Urothelium cell line (cell line): ENCODE results near the gene ERGIC1.
"Not testable (repeated sequence)": the region's sequence is repeated elsewhere in the genome, so short reads cannot be mapped to it uniquely, and the experiment has no call there.

Experiments used
- DNase-seq: peaks from one replicate; pipeline ENCODE4 v3.0.0; 2011; ENCODE audit warnings: low spot score, mixed read lengths
- FAIRE-seq: peaks from 2 replicates; lab custom pipeline; 2011; peaks lifted over from hg19 to GRCh38; lab: Jason Lieb, UNC

The ERGIC1 gene, protein sequence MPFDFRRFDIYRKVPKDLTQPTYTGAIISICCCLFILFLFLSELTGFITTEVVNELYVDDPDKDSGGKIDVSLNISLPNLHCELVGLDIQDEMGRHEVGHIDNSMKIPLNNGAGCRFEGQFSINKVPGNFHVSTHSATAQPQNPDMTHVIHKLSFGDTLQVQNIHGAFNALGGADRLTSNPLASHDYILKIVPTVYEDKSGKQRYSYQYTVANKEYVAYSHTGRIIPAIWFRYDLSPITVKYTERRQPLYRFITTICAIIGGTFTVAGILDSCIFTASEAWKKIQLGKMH

GRCh38 chr5:172833686-172834414 is at the start of gene ERGIC1:
Gene ERGIC1, plus strand, starts transcription at chr5:172834251. Its CDS starts 163 bp downstream, at chr5:172834414.
- no peak for FAIRE-seq
- DNase-seq = peak; percentile 92

- DNase-seq = no peak
- FAIRE-seq = no peak
Observed at GRCh38 chr5:172785429-172786088, 48.5 kb upstream of the ERGIC1 start.

- FAIRE-seq (no peak), DNase-seq (no peak)
Observed at GRCh38 chr5:172786736-172787462, 47.2 kb upstream of the ERGIC1 start.

- DNase-seq, FAIRE-seq: not testable (repeated sequence)
Observed at GRCh38 chr5:172787538-172787937, 46.5 kb upstream of the ERGIC1 start.

GRCh38 chr5:172788771-172789686 is 45.0 kb upstream of the ERGIC1 start:
- no peak for DNase-seq

GRCh38 chr5:172789687-172790495 is 44.2 kb upstream of the ERGIC1 start:
- FAIRE-seq (no peak), DNase-seq (no peak)

More at GRCh38 chr5:172788771-172789686, 45.0 kb upstream of the ERGIC1 start:
- no peak for FAIRE-seq

GRCh38 chr5:172790496-172790889 is 43.6 kb upstream of the ERGIC1 start:
- no peak for DNase-seq
- FAIRE-seq = no peak

DNA sequence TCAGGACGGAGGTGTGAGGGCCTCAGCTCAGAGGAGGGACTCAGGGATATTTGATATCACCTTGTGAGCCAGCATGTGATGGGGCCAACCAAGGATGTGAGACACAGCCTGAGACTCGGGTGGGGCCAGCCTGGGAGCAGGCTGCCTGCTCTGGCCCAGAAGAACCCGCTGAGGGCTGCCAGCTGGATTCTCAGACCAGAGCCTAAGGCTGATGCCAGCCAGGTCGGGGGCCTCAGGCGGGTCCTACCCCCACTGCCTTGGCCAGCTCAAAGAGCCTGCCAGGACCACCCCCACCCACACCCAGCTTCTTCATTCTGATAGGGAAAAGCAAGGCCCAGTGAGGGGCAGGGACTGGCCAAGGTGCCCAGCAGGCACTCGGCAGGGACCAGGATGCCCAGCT is 42.8 kb upstream of the ERGIC1 start:
- no peak for DNase-seq
- no peak for FAIRE-seq

DNA sequence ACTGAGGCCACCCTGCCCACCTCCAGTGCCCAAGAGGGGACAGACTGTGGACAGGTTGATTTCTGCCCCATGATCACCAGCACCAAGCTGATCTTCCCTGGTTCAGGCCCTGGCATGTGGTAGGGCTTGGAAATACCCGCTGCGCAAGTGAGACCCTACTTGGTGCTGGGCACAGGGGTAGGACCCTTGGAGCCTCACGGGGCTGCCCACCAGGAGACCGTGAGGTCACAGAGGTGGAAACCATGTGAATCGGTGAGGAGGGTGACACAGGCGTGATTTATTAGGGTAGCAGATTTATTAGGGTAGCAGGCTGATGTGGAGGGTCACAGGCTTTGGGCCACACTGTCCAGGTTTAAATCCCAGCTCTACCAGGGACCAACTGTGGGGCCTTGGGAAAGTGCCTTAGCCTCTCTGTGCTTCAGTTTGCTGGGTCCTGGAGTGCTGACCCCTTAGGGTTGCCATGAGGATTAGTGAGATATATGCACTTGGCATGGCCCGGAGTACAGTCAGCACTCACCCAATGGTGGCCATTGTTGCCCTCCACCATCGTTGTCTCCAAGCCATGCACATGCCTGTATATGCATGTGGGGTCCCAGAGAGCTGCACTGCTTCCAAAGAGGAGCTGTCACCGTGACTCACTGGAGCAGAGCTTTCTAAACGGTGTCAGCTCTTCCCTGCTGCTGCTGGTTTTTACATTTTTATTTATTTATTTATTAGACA is 42.2 kb upstream of the ERGIC1 start:
- FAIRE-seq = no peak
- DNase-seq = no peak

DNA sequence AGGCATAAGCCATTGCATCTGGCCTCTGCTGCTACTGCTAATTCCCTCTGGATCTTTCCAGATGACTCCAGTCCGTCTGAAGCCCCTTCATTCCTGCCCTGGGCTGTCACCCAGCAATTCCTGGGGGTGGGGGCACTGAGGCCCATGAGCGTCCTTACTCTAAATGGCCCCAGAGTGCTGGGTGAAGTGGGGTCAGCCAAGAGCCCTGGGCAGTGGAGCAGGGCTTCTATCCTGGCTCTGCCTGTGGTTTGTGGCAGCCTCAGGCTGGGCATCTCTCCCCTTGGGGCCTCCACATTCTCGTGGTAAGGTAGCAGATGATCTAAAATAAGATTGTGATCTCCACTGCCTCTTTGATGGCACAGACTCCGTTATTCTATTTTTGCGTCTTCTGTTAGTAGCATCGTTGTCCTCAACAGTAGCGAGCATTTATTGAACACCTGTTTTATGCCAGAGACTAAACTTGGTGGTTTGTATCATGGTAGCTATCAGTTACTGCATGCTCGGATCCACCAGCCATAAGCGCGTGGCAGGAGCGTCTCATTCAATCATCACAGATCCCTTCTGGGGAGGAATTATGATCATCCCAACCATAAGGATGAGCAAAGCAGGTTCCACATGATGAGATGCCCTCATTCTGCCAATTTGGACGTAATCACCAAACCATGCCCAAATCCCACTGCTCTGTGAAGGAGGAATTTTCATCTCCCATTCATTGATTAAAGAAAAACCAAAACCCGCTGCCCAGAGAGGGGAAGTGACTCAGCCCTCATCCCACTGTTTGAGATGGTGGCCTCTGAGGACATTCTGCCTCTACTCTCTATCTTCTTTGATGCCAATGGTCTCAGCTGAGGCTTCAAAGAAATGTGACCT is 41.1 kb upstream of the ERGIC1 start:
- FAIRE-seq = no peak
- DNase-seq = no peak

DNA sequence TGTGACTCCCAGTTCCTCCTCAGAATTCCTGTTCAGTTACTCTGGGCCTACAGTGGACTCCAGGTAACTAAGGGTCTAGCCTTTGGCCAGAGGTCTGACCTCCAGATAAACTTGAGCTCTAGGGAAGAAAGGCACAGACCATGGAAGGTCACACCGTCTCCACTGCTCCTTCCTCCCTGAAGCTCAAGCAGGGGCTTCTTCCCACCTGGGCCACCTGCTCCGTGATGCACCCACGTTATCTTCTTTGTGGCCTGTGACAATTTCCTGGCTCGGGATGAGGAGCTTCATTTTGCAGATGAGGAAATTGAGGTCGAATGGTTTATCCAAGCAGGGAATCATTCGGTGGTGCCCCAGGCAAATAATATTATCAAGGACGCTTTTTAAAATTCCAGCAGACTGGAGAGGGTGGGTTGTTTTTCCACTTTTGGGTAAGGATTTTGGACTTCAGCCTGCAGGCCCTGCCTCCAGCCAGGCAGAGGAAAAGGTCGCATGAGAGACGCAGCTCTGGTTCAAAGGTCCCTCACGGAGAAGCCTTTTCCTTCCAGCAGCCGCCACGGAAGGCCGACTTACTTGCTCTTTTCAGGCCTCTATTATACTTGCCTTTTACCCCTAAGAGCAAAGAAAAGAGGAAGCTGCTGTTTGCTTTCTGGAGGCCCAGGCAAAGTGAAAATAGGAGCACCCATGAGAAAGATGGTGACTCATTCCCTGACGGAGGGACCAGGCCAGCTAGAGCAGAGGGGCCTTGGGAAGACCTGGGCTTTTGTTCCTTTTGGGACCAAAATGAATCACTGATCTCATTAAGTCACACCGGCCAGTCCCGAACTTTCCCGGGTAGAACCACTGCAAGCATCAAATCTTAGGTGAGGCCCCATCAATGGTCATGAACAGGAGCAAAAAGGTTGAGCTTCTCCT is 40.2 kb upstream of the ERGIC1 start:
- no peak for DNase-seq

GRCh38 chr5:172795318-172795977 is 38.6 kb upstream of the ERGIC1 start:
- DNase-seq = peak; percentile 67
- peak; percentile 9 for FAIRE-seq

More for the DNA sequence above, 40.2 kb upstream of the ERGIC1 start:
- no peak for FAIRE-seq

DNA sequence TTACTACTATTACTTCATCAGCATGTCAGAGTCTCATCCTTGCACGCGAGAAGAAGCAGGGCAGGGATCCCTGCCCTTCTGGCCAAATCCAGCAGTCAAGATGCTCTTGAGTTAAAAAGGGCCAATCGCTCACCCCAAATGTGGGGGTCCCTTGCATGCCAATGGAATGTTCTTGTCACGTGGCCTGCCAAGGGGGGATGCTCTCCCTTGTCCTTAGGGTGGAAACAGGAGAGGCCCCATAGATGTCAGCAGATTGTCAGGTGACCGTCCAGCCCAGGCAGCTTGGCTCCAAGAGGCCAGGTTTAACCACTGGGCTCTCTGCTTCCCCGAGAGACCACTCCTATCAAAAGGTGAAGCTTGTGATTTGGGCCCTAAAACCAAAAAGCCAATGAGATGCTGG is 37.7 kb upstream of the ERGIC1 start:
- FAIRE-seq (no peak), DNase-seq (no peak)

GRCh38 chr5:172797771-172798191 is 36.3 kb upstream of the ERGIC1 start:
- FAIRE-seq (no peak), DNase-seq (no peak)

- FAIRE-seq = no peak
Observed at GRCh38 chr5:172798422-172799215, 35.4 kb upstream of the ERGIC1 start.

More at GRCh38 chr5:172798422-172799215, 35.4 kb upstream of the ERGIC1 start:
- peak; percentile 55 for DNase-seq
